ENCODE results near the gene ZNF576. TPM values are rescaled to one million over a fixed set of nuclear protein-coding genes. Genes with fewer than 3 reads are reported as not detected.

The ZNF576 gene
- total RNA-seq, 4 donors from 2014 or later, result 12.3 to 15.0 (median 13.3) TPM

DNA sequence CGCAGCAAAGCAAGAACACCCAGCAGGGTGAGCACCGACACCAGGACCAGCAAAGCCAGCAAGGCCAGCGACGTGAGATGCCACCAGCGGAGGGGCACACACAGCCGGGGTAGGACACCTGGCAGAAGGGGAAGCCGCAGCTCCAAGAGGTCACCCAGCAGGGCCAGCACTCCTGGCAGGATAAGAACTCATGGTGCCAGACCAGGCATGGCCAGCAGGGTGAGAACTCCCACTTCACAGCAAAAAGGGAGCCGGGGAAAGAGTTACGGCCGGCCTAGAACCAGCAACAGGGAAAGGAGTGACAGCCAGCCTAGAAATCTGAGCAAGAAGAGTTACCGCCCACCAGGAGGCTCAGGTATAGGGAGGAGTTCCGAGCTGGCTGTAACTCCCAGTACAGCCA, 16.0 kb downstream of the ZNF576 start:
- ATAC-seq (ENCODE audit: low FRiP score) (no peak), DNase-seq (ENCODE audit: low spot score) (no peak)
- no peak for TF ChIP-seq CTCF (IDR thresholded peaks at IDR 0.05)

GRCh38 chr19:43616306-43616705, 19.9 kb downstream of the ZNF576 start:
- ATAC-seq (ENCODE audit: low FRiP score) (no peak), DNase-seq (ENCODE audit: low spot score) (no peak)
- TF ChIP-seq CTCF (IDR thresholded peaks at IDR 0.05), result no peak

DNA sequence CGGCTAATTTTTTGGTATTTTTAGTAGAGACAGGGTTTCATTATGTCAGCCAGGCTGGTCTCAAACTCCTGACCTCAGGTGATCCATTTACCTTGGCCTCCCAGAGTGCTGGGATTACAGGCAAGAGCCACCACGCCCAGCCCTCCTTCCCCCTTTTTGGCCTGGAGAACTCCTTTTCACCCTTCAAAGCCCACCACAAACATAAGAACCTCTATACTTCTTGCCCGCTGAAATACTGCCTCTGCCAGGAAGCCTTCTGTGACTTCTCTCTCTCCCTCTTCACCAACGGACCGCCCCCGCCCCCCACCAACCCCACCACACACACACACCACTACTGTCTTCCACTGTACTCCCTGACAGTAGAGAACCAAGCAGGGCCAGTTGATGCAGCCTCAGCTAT, 20.6 kb downstream of the ZNF576 start:
- DNase-seq (ENCODE audit: low spot score) (no peak), ATAC-seq (ENCODE audit: low FRiP score) (no peak)
- TF ChIP-seq CTCF (IDR thresholded peaks at IDR 0.05), result no peak

GRCh38 chr19:43618921-43619261, 22.5 kb downstream of the ZNF576 start:
- ATAC-seq (ENCODE audit: low FRiP score) (peak; percentile 39), DNase-seq (ENCODE audit: low spot score) (no peak)
- TF ChIP-seq CTCF (IDR thresholded peaks at IDR 0.05), result no peak

DNA sequence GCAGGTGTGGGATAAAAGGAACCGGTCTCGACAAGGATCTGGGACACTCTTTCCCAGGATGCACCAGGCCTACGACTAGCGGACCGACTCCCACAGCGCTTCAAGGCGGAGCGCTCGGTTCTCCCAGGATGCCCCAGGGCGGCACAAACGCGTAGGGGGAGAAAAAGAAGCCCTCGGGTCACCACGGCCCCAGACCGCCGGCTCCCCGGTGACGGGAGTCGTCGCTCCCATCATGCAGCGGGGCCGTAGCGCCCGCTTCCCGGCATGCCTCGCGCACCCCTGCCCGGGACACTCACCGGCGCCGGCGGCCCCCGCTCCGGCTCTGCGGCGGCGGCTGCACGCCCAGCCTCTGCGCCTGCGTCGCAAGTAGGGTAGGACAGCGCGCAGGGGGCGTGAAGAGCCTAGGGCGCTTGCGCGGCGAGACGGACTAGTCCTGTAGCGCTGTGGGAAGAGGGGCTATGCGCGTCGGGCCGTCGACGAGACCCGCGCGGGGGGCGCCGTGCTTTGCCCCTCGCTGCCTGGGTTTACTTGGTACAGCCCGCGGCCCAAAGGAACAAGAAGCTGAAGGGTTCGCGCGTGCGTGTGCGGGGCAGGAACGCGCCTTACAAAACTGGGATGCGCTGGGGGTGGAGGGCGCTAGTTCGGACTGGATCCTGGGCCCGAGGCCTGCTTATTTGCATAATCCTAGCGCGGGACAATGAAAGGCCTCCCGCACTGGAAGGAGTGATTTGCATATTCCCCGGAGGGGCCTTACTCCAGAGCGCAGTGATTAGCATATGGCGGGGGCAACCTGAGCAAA, 23.1 kb downstream of the ZNF576 start, which contains the start of gene ZNF428:
ZNF428 (minus strand) TSS at position 368 of the 799 bp plus-strand sequence. CDS start 5,325 bp downstream, outside the sequence.
- peak; percentile 69 for DNase-seq (ENCODE audit: low spot score)
- ATAC-seq (ENCODE audit: low FRiP score), result peak; percentile 97
- no peak for TF ChIP-seq CTCF (IDR thresholded peaks at IDR 0.05)

- DNase-seq (ENCODE audit: low spot score) (no peak), ATAC-seq (ENCODE audit: low FRiP score) (no peak)
- TF ChIP-seq CTCF (IDR thresholded peaks at IDR 0.05), result no peak
Measured at GRCh38 chr19:43620061-43621001, 23.9 kb downstream of the ZNF576 start.

Measured in omental fat pad (tissue), 4 donors.